H4 (cell line): Measurements from ENCODE around the gene ZCCHC2. TPM values are rescaled to one million over a fixed set of nuclear protein-coding genes. Genes with fewer than 3 reads are reported as not detected.

Source experiments
- DNase-seq: peaks from one replicate; pipeline ENCODE4 v3.0.0-alpha.2; 2015; ENCODE audit warnings: low spot score
- total RNA-seq: library from RNA; depleted of rRNA; stranded (reverse); fragments of >200 nt; shearing (Covaris generic); gene quantifications from 2 replicates; pipeline ENCODE4 v1.2.3, GENCODE V29; 2014; rRNA removed

The ZCCHC2 gene
- total RNA-seq, result 5.2 and 5.3 TPM in 2 replicates

GRCh38 chr18:62522504-62523254 lies at the start of gene ZCCHC2:
Gene ZCCHC2 (plus strand): TSS chr18:62523025. CDS start chr18:62523425, 400 bp downstream.
- peak; percentile 97 for DNase-seq

DNA sequence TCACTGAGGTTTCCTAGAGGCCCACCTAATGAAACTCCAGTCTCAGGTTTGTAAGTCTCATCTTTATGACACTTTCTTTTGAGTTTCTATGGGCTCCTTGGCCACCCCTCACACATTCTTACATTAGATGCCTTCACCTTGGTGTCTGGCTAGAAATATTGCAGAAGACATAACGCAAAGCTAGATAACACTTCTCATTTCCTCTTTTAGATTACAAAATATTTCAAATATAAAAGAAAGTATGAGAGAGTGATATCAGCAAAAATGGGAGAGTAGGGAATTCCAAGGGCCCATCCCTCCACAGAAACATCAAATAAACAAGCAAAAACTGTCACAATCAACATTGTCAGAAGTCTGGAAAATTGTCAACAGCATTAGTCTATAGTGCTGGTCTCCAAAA lies 43.3 kb upstream of the ZCCHC2 start:
- DNase-seq, result no peak

GRCh38 chr18:62480927-62481326 lies 41.9 kb upstream of the ZCCHC2 start:
- DNase-seq, result no peak

DNA sequence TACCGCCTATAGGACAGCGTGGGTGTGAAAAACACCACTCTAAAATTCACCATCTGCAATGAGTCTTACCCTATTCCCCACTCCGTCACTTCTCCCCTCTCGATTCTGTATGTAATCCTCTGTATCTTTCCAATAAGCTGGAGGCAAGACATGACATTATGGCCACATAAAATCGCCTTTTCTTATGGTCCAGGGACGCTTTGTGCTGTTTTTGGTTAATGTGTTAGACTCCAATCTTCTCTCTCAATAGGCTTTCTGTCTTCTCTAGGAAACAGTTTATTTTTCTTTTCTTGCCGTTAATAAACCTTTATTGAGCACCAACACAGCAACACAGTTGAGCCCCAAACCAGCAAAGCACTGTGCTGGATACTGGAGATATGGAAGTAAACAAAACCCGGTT lies 37.9 kb upstream of the ZCCHC2 start:
- no peak for DNase-seq

GRCh38 chr18:62485684-62486083 lies 37.1 kb upstream of the ZCCHC2 start:
- DNase-seq, result peak; percentile 56

DNA sequence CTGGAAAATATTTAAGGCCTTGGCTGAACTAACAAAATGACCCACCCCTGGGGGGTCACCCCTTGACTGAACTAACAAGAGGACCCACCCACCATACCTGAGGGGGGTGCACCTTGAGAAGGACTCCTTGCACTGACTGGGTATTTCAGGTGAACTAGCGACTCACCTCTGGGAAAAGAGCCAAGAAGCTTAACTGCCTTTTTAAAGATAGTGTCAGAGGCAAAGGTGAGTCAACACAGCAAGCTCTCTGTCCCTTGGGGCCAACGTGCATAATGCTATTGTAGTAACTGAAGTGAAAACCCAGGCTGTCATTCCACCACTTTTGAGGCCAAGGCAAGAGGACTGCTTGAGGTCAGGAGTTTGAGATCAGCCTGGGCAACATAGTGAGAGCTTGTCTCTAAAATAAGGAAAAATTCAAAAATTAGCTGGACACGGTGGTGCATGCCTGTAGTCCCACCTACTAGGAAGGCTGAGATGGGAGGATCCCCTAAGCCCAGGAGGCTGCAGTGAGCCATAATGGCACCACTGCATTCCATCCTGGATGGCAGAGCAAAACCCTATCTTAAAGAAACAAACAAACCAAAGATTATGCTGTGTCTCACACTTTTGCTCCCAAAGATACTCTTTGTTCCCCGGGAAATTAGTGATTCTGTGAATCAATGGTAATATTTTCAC lies 36.4 kb upstream of the ZCCHC2 start:
- peak; percentile 28 for DNase-seq

DNA sequence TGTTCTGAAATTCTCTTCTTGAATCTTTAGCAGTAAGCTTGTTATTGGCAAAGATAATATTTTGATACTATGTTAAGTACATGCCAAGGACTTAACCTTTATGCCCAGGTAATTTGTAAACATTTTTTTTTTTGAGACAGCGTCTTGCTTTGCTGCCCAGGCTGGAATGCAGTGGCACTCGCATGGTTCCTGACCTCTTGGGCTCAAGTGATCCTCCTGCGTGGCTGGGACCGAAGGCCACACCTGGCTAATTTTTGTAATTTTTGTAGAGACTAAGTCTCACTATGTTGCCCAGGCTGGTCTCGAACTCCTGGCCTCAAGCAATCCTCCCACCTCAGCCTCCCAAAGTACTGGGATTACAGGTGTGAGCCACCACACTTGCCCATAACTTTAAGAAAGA lies 35.7 kb upstream of the ZCCHC2 start:
- no peak for DNase-seq

GRCh38 chr18:62490967-62491695 lies 31.7 kb upstream of the ZCCHC2 start:
- DNase-seq, result no peak

- DNase-seq, result no peak
Observed at GRCh38 chr18:62493033-62493862, 29.6 kb upstream of the ZCCHC2 start.

- no peak for DNase-seq
Observed at GRCh38 chr18:62494764-62495163, 28.1 kb upstream of the ZCCHC2 start.

DNA sequence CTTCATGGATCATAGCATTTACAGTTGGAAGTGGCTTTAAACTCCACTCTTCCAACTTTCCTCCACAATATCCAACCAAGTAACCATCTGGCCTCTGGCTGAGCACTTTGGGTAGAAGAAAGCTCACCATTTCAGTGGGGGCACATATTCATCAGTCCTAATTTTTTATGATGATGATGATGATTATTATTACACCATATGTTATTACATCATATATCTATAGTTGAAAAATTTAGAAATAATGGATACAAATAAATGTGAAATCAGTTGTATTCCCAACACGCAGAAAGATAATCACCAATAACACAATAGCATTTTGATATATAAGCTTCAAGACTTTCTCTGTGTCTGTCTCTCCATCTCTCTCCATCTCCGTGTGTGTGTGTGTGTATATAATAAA lies 26.6 kb upstream of the ZCCHC2 start:
- DNase-seq, result no peak

DNA sequence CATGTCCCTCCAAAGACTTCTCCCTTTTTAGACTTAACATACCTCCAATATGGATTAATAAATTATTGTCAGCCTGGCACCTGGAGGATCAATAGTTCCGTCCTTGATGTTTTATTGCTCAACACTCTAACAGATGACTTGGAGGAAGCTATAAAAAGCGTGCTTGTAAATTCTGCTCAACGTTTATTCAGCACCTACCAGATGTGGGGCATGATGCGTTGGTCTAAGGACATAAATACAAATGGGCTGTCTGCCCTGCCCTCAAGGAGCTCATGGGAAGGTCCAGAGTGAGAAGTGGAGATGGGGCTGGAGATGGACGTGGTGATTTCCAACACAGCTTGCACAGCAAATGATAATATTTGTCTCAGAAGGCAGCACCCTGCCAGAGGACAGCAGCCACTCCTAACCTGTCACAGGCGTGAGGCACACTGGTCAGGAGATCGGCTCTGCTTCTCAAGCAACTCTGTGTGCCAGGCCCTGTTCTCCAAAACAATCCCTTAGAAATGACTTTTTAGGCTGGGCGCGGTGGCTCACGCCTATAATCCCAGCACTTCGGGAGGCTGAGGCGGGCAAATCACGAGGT lies 25.5 kb upstream of the ZCCHC2 start:
- no peak for DNase-seq

- DNase-seq, result no peak
Observed at GRCh38 chr18:62498616-62499262, 24.1 kb upstream of the ZCCHC2 start.

DNA sequence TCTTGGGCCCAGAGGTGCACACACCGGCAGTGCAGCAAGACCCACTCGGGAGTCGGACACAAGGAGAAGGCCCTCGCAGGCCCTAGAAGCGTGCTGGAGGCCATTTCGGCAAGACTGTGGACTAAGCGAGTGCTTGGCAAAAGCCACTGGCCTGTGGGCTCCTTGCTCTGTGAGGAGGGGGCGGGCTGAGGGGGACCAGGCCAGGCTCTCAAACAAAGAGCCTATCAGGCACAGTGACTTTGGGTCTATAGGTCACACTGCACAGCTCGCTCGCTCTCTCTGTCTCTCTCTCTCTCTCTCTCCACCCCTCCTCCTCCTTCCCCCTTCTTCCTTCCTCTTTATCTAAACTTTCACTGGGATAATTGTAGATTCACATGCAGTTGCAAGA lies 23.6 kb upstream of the ZCCHC2 start:
- no peak for DNase-seq

- no peak for DNase-seq
Observed at GRCh38 chr18:62500174-62500573, 22.7 kb upstream of the ZCCHC2 start.

DNA sequence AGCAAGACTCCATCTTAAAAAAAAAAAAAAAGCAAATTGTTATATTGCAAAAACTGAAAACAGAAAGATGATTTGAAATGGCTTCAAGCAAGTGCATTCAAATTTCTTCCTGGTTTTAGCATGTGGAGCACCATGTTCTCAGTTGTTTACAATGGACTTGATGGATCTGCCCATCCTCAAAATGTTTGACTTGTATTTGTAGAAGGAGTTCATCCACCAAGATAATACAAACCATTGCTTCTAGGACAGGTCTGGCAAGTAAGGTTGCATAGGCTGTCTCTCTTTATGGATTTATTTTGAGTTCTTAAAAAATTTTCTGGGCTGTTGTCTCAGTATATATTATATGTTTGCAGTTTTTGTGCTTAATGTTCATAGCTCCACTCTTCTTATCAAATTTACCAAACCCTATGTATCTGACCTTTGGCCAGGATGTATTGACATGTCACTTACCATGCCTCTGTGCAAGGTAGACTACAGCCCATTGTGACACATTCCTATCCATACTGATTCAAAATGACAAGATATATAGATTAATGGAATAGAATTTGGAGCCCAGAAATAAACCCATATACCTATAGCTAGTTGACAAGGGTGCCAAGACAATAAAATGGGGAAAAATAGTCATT lies 21.7 kb upstream of the ZCCHC2 start:
- no peak for DNase-seq

- peak; percentile 55 for DNase-seq
Observed at GRCh38 chr18:62505669-62506494, 16.9 kb upstream of the ZCCHC2 start.

- DNase-seq, result peak; percentile 49
Observed at GRCh38 chr18:62506495-62507143, 16.2 kb upstream of the ZCCHC2 start.

- no peak for DNase-seq
Observed at GRCh38 chr18:62509779-62510178, 13.0 kb upstream of the ZCCHC2 start.
